GM19238 (cell line): ENCODE results near the gene SELENON.

Experiments used
- DNase-seq: peaks from one replicate; pipeline ENCODE4 v3.0.0; 2011; ENCODE audit warnings: low spot score; ENCODE audit not compliant: insufficient read length

Gene SELENON

GRCh38 chr1:25770541-25771220 is 29.3 kb upstream of the SELENON start:
- DNase-seq: no peak

DNA sequence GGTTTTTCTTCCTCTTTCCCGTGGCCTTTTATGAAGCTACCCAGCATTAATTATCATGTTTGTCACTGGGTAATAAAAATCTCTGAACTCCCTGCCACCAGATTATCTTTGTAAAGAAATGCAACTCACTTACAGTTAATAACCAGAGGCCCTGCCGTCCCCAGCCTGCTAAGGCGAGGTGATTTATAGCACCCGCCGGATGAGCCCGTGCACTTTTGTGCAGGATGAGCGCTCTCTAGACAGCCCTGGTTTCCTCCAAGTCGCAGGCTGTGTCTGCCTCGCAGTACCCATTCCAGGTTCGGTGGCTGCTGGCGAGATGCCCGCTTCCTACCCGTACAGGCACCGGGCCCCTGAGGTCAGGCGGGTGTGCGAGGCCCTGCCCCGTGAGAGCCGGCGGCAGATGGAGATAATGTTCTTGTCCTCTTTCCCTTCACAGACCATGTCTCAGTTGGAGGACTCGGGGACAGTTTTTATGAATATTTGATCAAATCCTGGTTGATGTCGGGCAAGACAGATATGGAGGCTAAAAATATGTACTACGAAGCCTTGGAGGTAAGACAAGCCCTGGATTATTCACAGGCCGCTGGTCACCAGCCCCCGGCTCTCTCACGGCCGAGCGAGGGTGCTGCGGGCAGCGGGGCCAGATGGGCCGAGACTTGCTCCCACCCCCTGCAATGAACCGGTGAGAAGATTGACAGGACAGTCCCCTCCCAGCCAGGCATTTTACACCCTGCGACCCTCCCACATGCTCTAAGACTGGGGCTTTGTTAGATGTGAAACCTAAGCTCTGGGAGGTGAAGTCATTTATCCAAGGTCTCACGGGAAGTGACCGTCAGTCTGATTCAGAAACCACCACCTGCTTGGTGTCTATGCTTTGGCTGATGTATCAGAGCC is 28.5 kb upstream of the SELENON start:
- no peak for DNase-seq

DNA sequence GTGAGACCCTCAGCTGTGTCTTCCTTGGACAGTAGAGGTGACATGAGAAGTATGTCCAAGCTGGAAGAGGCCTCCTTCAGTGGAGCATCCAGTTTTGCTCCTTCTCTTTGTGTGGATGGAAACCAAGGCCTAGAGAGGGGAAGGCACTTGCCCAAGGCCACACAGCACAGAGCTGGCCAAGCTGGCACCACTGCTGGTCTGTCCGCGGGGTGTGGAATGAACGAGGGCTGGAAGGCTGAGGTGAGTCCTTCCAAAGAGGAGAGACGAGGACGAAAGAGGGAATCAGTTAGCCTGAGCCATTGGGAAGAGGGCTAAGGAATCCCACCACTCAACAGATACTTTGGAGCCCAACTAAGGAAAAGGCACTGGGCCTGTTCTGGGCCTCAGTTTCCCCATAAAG is 27.8 kb upstream of the SELENON start:
- DNase-seq: no peak

DNA sequence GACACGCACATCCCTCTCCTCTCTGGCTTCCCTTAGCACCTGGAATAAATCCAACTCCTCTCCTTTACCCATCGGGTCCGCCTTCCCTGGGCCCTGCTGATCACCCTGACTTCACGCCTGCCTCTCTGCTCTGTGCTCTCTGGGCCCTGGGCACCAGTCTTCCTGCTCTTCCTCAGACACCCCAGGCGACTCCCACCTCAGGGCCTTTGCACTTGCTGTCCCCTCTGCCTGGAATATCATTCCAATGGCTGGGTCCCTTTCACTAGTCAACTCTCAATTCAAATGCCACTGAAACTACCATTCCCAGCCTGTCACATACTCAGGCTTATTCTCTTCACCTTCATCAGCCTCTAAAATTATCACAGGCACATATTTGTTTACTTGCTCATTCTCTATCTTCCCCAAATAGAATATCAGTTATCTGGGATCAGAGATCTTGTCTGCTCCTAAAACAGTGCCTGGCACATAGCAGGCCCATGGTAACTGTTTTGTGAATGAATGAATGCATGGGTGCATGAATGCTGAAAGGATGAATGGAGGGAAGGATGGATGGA is 27.2 kb upstream of the SELENON start:
- no peak for DNase-seq

- no peak for DNase-seq
Measured at GRCh38 chr1:25773441-25774125, 26.4 kb upstream of the SELENON start.

- DNase-seq: no peak
Measured at GRCh38 chr1:25774206-25774803, 25.7 kb upstream of the SELENON start.

DNA sequence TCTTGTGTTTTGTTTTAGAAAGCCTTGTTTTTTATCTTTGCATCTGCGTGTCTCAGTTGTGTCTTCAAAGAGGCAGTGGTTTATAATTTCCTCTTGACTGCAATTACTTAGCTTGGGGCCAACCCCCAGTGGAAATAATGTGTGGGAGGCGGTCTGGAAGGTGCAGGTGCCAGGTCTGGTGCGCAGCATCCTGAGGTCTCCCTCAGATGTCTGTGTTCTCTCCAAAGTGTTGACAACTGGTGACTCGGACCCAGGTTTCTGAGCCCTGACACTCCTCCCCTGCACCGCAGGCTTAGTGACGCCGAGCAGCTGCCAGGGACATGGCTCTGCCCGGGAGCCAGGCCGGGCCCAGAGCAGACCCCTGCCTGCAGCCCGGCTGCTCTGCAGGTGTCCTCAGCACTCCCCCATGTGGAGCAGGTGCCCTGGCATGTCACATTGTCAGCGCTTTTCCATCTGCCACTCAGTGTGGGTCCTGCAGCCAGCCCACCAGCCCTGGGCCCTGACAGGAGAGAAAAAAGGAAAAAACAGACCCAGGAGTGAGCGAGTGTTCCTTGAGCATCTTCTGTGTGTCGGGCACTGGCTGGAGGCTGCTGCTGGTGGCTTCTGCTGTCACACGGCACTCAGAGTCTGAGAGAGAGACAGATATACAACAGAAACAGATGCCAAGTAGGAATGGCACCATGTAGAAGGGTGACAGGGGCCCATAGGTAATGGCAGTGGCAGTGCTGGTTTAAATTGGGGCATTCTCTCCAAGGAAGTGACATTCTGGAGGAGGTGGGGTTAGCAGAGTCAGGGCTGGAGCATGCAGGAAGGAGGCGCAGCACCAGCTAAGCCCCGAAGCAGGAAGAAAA is 24.8 kb upstream of the SELENON start:
- DNase-seq: no peak

GRCh38 chr1:25779388-25779787 is 20.6 kb upstream of the SELENON start:
- no peak for DNase-seq

DNA sequence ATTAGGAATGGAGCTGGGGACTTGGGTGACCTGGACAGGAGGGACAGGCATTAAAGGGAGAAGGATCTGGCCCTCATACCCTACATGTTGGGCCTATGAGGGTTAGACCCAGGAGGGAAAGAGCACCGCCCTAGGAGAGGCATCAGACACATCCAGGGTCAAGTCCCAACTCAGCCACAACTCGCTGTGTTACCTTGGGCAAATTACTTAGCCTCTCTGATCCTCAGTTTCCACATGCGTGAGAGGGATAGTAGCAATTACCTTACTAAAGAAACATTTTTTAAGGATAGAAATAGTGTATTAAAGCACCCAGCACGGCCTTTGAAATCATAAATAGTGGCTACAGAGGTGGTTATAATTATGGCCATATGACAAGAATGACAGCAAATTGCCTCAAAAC is 20.1 kb upstream of the SELENON start:
- no peak for DNase-seq

- no peak for DNase-seq
Measured at GRCh38 chr1:25780318-25781129, 19.5 kb upstream of the SELENON start.

DNA sequence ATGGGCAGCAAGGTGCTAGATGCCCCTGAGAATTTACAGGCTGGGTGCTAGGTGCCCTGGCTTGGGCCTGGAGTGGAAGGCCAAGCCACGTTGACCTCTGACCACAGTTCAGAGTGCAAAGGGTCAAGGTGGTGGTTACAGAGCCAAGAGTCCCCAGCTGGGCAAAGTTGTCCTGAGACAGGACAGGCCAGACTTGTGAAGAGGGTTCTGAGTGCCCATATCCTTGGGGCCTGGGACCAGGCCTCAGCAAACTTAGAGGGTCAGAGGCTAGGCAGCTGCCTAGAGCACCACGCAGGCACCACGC is 18.9 kb upstream of the SELENON start:
- DNase-seq: no peak

- no peak for DNase-seq
Measured at GRCh38 chr1:25782608-25783201, 17.3 kb upstream of the SELENON start.

DNA sequence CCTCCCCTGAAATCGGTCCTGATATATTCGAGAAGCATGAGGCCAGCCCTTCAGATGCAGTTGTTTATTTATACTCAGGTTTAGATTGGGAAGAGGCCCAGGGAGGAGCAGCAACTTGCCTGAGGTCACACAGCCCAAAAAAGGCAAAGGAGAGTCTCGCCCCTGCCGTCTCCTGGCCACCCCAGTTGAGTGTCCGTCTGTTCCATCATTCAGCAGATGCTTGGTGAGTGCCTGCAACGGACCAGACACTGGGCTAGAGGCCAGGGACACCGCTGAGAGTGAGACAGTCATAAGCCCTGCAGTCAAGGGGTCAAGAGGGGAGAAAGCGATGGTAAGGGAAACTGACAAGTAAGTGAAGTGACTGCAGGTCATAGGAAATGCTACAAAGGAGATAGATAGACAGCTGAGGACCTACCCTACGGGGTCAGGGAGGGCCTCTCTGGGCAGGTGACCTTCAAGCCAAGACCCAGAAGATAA is 15.4 kb upstream of the SELENON start:
- no peak for DNase-seq

- no peak for DNase-seq
Measured at GRCh38 chr1:25785333-25786067, 14.5 kb upstream of the SELENON start.

GRCh38 chr1:25786887-25787759 is 12.9 kb upstream of the SELENON start:
- DNase-seq: no peak

GRCh38 chr1:25787760-25788166 is 12.2 kb upstream of the SELENON start:
- DNase-seq: no peak

GRCh38 chr1:25790472-25790871 is 9.5 kb upstream of the SELENON start:
- DNase-seq: no peak

GRCh38 chr1:25792115-25792514 is 7.9 kb upstream of the SELENON start:
- DNase-seq: no peak
